Body of pancreas (tissue), 4 donors: ENCODE measurements around the gene PIEZO2. TPM values are rescaled to one million over a fixed set of nuclear protein-coding genes. Genes with fewer than 3 reads are reported as not detected.

Experiments
- ATAC-seq: fragments of 150-250 bp; one replicate; pipeline ENCODE4 v1.9.1; 2016
- DNase-seq, 4 donors: peaks; one replicate each; pipeline ENCODE4 v3.0.0-alpha.2; 2019
- H3K27ac ChIP-seq, 4 donors: fragments of 200-600 bp; sonication (generic); 1 replicate in 3 of 4; 2 replicates in 1 of 4; pipeline versions ENCODE4 v1.5.1 to v1.6.1; 2016 to 2019; ENCODE audit warnings: mild to moderate bottlenecking in 1 of 4, mixed read lengths in 1 of 4, moderate library complexity in 1 of 4
- H3K27me3 ChIP-seq, 2 donors: fragments of 200-600 bp; sonication (generic); one replicate each; pipeline ENCODE4 v1.6.0; 2016; ENCODE audit warnings: mild to moderate bottlenecking in 1 of 2
- H3K36me3 ChIP-seq, 2 donors: fragments of 200-600 bp; sonication (generic); replicated peaks in 1 of 2; 2 replicates each; pipeline ENCODE4 v1.5.1; 2016; ENCODE audit warnings: low read depth in 2 of 2; ENCODE audit not compliant: insufficient read depth in 1 of 2
- H3K4me1 ChIP-seq: fragments of 200-600 bp; sonication (generic); one replicate; pipeline ENCODE4 v1.6.0; 2016
- H3K4me3 ChIP-seq, 2 donors: fragments of 200-600 bp; sonication (generic); 1 replicate in 1 of 2; 2 replicates in 1 of 2; pipeline ENCODE4 v1.5.1; 2016 to 2019
- H3K9me3 ChIP-seq, 3 donors: fragments of 200-600 bp; sonication (generic); 1 replicate in 2 of 3; 2 replicates in 1 of 3; pipeline ENCODE4 v1.5.1; 2016
- POLR2A ChIP-seq, 3 donors: fragments of 450-650 bp; IDR thresholded peaks; one replicate each; pipeline ENCODE4 v1.6.1; 2016; ENCODE audit warnings: antibody characterized with exemption in 3 of 3, mild to moderate bottlenecking in 2 of 3
- WGBS, 2 donors: methylation state at CpG; one replicate each; pipeline ENCODE4 v1.1.5; 2017; 5-methylcytosine and 5-hydroxymethylcytosine counted together
- intact Hi-C: fragments of 100-400 bp; cut with DNase I; formaldehyde crosslinking; loops from one replicate; pipeline ENCODE4 v1.15.1; 2023
- total RNA-seq, 2 donors: library from RNA; depleted of rRNA; stranded (reverse); fragments of >200 nt; gene quantifications; one replicate each; pipeline ENCODE4 v1.1.0, GENCODE V29; 2016
- TF ChIP-seq, protein P1 (sequence below), 7 experiments: fragments of 450-650 bp in 4 of 7; fragments of 200-600 bp in 3 of 7; sonication (generic) in 3 of 7; IDR thresholded peaks; one replicate each; pipeline ENCODE4 v1.5.1; 2016 to 2019; ENCODE audit warnings: antibody characterized with exemption in 7 of 7

Gene PIEZO2
- total RNA-seq, 2 donors from 2014 or later = 0.33 to 40.7 TPM

DNA sequence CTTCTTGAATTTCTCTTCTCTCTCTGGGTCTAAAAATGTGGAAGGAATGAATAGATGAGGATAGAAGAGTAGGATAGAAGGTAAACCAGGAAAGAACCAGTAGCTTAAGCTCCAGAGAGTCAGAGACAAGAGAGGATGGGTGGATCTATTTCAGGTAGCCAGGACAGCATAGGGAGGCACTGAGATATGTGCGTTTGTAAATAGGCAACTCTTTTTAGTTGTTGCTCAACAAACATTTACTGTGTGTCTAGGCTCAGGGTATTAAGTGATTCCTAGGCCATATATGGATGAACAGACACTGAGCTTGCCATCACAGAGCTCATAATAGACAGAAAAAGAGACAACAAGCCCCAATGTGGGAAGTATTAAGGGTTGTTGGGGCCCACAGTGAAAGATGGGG lies 463.1 kb downstream of the PIEZO2 start:
- Histone ChIP-seq H3K9me3 (no peaks in the 10 kb centered on the region), H3K36me3 (no peaks in the 10 kb centered on the region), H3K27me3 (no peaks in the 10 kb centered on the region), H3K27ac (no peak overlapping the region), H3K4me1 (no peaks in the 10 kb centered on the region), H3K4me3 (no peak overlapping the region)
- intact Hi-C loops = no loop called here
- no peak for DNase-seq
- TF ChIP-seq, protein P1, sequence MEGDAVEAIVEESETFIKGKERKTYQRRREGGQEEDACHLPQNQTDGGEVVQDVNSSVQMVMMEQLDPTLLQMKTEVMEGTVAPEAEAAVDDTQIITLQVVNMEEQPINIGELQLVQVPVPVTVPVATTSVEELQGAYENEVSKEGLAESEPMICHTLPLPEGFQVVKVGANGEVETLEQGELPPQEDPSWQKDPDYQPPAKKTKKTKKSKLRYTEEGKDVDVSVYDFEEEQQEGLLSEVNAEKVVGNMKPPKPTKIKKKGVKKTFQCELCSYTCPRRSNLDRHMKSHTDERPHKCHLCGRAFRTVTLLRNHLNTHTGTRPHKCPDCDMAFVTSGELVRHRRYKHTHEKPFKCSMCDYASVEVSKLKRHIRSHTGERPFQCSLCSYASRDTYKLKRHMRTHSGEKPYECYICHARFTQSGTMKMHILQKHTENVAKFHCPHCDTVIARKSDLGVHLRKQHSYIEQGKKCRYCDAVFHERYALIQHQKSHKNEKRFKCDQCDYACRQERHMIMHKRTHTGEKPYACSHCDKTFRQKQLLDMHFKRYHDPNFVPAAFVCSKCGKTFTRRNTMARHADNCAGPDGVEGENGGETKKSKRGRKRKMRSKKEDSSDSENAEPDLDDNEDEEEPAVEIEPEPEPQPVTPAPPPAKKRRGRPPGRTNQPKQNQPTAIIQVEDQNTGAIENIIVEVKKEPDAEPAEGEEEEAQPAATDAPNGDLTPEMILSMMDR (IDR thresholded peaks at IDR 0.05) = no peak
- 0% methylated on average over 1 of the region's 1 CpG for WGBS, 2 donors
- no peak for ATAC-seq

DNA sequence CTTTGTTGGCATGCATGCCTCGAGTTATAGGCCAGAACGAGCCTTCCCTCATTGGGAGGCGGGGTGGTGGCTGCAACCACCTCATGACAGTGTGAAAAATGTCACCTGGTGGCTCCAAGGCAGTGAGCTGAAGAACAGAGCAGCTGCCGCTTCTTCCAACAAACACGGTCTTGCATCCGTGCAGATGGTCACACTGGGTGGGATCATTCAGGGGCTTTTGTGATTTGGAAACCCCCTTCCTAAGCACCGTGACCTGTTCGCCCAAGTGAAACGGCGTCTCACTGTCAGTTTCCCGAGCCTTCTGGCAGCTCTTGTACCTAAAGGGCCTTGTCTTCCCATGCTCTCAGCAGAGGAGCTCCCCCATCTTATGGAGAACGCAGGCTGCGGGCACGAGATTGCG lies 463.9 kb downstream of the PIEZO2 start:
- 67 to 68% methylated on average over 15 of the region's 15 CpGs for WGBS, 2 donors
- H3K36me3 ChIP-seq = no peaks in the 10 kb centered on the region
- ATAC-seq = no peak
- no peak overlapping the region for H3K27ac ChIP-seq
- no peak overlapping the region for H3K4me3 ChIP-seq
- no peaks in the 10 kb centered on the region for H3K9me3 ChIP-seq
- H3K27me3 ChIP-seq = no peaks in the 10 kb centered on the region
- peak in 2 of 4 donors; percentile 32 to 40 for DNase-seq
- TF ChIP-seq, protein P1 (IDR thresholded peaks at IDR 0.05) = no peak
- no peak for TF ChIP-seq POLR2A (IDR thresholded peaks at IDR 0.05)
- intact Hi-C loops = no loop called here
- H3K4me1 ChIP-seq = no peaks in the 10 kb centered on the region

GRCh38 chr18:10682368-10682714 lies 467.0 kb downstream of the PIEZO2 start:
- ATAC-seq = no peak
- H3K9me3 ChIP-seq = no peaks in the 10 kb centered on the region
- H3K27me3 ChIP-seq = no peaks in the 10 kb centered on the region
- H3K4me1 ChIP-seq = no peaks in the 10 kb centered on the region
- 75 to 81% methylated on average over 7 of the region's 7 CpGs for WGBS, 2 donors
- TF ChIP-seq, protein P1 (IDR thresholded peaks at IDR 0.05) = no peak
- no peak for TF ChIP-seq POLR2A (IDR thresholded peaks at IDR 0.05)
- intact Hi-C loops = no loop called here
- no peak for DNase-seq
- H3K36me3 ChIP-seq = no peaks in the 10 kb centered on the region
- no peak overlapping the region for H3K27ac ChIP-seq
- H3K4me3 ChIP-seq = no peak overlapping the region

DNA sequence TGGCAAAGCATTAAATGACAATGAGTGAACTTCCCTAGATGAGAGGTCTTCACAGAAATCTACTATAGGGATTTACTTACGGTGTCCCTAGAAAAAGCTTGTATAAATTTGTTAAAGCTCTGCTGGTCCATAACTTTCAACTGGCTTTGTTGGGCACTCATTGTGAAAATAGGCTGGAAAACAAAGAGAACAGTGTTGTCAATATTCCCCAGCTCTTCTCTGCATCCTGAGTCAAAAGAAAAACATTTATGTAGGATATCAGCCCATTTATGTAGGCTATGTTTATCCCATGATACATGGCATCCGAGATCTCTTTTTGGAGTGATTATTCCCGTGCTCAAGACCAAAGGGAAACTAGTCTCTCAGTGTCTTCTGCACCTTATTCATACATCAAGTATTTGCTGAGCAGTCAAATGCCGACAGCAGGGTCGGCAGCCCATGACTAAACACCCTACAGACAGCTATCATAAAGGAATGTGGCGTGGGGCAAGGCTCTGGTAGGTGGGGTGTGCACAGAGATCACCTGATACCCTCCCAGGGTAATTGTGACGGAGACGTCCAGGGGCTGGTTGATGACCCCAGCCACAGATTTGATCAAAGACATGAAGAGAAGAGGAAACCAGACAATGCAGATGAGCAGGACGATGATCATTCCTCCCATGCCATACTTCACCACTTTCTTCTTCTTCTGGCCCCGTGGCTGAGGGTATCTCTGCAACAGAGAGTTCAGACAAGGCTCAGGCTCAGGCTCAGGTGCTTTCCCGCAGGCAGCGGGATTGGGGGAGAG lies 467.6 kb downstream of the PIEZO2 start:
- H3K4me1 ChIP-seq = no peaks in the 10 kb centered on the region
- TF ChIP-seq POLR2A (IDR thresholded peaks at IDR 0.05) = no peak
- TF ChIP-seq, protein P1 (IDR thresholded peaks at IDR 0.05) = no peak
- H3K9me3 ChIP-seq = no peaks in the 10 kb centered on the region
- H3K27me3 ChIP-seq = no peaks in the 10 kb centered on the region
- intact Hi-C loops = no loop called here
- DNase-seq (no peak), ATAC-seq (no peak)
- no peak overlapping the region for H3K27ac ChIP-seq
- H3K4me3 ChIP-seq = no peak overlapping the region
- 75 to 77% methylated on average over 12 of the region's 12 CpGs for WGBS, 2 donors
- no peaks in the 10 kb centered on the region for H3K36me3 ChIP-seq

- TF ChIP-seq, protein P1 (IDR thresholded peaks at IDR 0.05) = no peak
- TF ChIP-seq POLR2A (IDR thresholded peaks at IDR 0.05) = no peak
- H3K36me3 ChIP-seq = no peaks in the 10 kb centered on the region
- no peak for ATAC-seq
- no peaks in the 10 kb centered on the region for H3K9me3 ChIP-seq
- DNase-seq = no peak
- intact Hi-C loops = no loop called here
- no peaks in the 10 kb centered on the region for H3K27me3 ChIP-seq
- no peak overlapping the region for H3K4me3 ChIP-seq
- H3K27ac ChIP-seq = no peak overlapping the region
- H3K4me1 ChIP-seq = no peaks in the 10 kb centered on the region
Measured at GRCh38 chr18:10680271-10680596, 469.1 kb downstream of the PIEZO2 start.
